Activated T-cell treated with anti-CD3 and anti-CD28 coated beads, Interleukin-2, amount 50 U/mL, for 24 hours (primary cell): ENCODE measurements around the gene OR5I1.
"Not testable (repeated sequence)": the region's sequence is repeated elsewhere in the genome, so short reads cannot be mapped to it uniquely, and the experiment has no call there.

ENCODE experiments used
- DNase-seq: peaks from one replicate; pipeline ENCODE4 v3.0.0-alpha.2; 2020
- H3K27ac Mint-ChIP-seq: 2 replicates; pipeline ENCODE4 v1.8.0; 2020; ENCODE audit warnings: mild to moderate bottlenecking, mixed read lengths
- H3K27me3 Mint-ChIP-seq: 2 replicates; pipeline ENCODE4 v1.8.0; 2020; ENCODE audit warnings: mixed read lengths
- H3K36me3 Mint-ChIP-seq: 2 replicates; pipeline ENCODE4 v1.8.0; 2020; ENCODE audit warnings: low read depth, mixed read lengths
- H3K4me1 Mint-ChIP-seq: 2 replicates; pipeline ENCODE4 v1.8.0; 2020; ENCODE audit warnings: low read depth, mixed read lengths
- H3K4me3 Mint-ChIP-seq: 2 replicates; pipeline ENCODE4 v1.8.0; 2020; ENCODE audit warnings: mild to moderate bottlenecking, moderate library complexity, mixed read lengths
- H3K9me3 Mint-ChIP-seq: 2 replicates; pipeline ENCODE4 v1.8.0; 2020; ENCODE audit warnings: mixed read lengths

OR5I1 gene

DNA sequence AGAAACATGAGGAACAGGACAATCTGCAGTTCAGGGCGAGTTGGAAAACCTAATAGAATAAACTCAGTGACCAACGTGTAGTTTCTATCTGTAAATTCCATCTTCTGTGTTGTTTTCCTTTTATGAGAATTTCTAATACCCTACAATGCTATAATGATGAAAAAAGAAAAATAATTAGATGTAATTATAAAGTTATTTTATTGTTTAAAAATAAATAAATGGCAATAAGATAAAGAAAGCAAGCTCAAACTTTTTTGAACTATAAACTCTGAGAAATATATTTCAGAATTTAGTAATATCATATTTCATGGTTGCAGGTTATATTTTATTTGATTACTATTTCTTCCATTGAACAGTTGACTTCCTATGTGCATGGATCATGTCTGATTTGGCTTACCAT lies at the start of gene OR5I1:
TSS of gene OR5I1 (minus strand) at position 101 of the 400 bp plus-strand sequence. CDS start at position 101, 0 bp downstream.
- Mint-ChIP-seq H3K4me1 (no peaks in the 10 kb centered on the region), H3K36me3 (no peaks in the 10 kb centered on the region), H3K27me3 (no peaks in the 10 kb centered on the region), H3K4me3 (no peak within 1 kb of the TSS), H3K9me3 (peaks cover 12% of the 10 kb centered on the region), H3K27ac (no peak within 1 kb of the TSS)
- no peak for DNase-seq

DNA sequence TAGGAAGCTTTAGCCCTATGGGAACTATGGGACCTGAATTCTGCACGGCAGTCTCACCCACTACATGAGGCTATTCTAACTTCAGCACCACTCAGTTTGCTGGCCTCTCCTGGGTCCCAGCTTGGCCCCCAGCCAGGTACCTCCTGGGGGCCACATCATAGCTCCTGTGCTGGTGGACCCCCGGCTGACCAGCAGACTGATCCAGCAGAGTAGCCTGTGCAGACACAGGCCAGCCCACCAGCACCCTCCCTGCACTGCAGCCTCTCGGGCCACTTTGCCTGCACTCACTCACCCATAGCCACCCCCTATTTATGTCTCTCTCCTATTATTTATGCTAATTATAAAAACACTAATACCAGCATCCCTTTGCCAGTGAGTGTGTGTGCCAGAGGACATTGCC lies 34.7 kb upstream of the OR5I1 start:
- Mint-ChIP-seq H3K4me1 (no peaks in the 10 kb centered on the region), H3K9me3 (peaks cover 25% of the 10 kb centered on the region), H3K4me3 (no peak overlapping the region), H3K36me3 (no peaks in the 10 kb centered on the region), H3K27ac (no peak overlapping the region), H3K27me3 (no peaks in the 10 kb centered on the region)
- DNase-seq = no peak

DNA sequence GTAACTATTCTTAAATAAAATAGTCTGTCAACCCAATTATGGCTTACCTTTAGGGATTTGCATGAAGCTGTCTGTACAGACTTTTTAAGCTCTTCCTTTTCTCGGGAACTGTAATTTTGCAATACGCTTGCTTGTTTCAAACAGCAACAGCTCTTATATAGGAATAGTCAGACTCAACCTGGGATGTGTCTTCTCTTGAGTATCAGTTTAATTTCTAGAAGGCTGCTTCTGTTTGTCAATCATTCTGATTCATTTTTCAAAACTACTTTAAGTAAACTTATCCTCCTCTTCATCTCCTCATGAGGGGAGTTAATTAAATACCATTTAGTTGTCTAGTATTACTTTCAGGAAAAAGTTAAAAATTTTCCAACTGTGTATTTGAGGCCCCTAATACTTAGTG lies 33.6 kb upstream of the OR5I1 start, which contains the start of gene OR10AG1:
TSS of gene OR10AG1 (minus strand) at position 101 of the 400 bp plus-strand sequence. CDS start at position 63, 38 bp downstream.
- no peaks in the 10 kb centered on the region for H3K4me1 Mint-ChIP-seq
- no peaks in the 10 kb centered on the region for H3K36me3 Mint-ChIP-seq
- H3K27ac Mint-ChIP-seq = no peak within 1 kb of the TSS
- peaks cover 27% of the 10 kb centered on the region for H3K9me3 Mint-ChIP-seq
- DNase-seq = no peak
- no peak within 1 kb of the TSS for H3K4me3 Mint-ChIP-seq
- H3K27me3 Mint-ChIP-seq = no peaks in the 10 kb centered on the region

DNA sequence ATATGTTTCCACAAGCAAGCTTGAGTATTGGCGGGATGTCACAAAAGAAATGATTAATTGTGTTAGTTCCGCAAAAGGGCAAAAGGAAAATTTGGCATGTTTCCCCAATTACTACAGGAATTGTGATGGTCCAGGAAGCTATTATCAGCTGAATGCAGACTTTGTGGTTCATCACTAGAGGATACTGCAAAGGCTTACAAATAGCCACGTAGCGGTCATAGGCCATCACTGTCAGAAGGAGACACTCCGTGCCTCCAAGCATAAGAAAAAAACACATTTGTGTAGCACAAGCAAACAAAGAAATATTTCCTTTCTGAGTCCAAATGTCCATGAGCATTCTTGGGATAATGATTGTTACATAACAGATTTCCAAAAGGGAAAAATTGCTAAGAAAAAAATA lies 31.7 kb upstream of the OR5I1 start:
- no peak overlapping the region for H3K27ac Mint-ChIP-seq
- H3K4me1 Mint-ChIP-seq = no peaks in the 10 kb centered on the region
- H3K27me3 Mint-ChIP-seq = no peaks in the 10 kb centered on the region

DNA sequence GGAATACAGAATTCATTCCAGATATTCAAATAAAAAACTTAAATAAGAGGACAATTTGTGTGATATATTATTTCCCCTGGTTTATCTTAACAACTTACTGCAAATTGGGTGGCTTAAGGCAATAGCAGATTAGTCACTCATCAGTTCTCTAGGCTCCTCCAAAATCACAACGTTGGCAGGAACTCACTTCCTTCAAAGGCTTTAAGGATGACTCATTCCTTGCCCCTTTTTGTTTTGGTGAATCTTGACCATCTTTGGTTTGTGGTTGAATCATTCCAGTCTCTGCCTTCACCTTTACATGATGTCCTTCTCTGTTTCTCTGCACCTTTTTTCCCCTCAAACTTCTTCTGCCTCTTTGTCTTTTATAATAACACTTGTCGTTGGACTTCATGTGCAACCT lies 30.2 kb upstream of the OR5I1 start:
- no peak for DNase-seq
- Mint-ChIP-seq H3K36me3 (no peaks in the 10 kb centered on the region), H3K27ac (no peak overlapping the region), H3K4me3 (no peak overlapping the region), H3K27me3 (no peaks in the 10 kb centered on the region), H3K4me1 (no peaks in the 10 kb centered on the region), H3K9me3 (peaks cover 22% of the 10 kb centered on the region)

More for the DNA sequence above, 31.7 kb upstream of the OR5I1 start:
- Mint-ChIP-seq H3K4me3 (no peak overlapping the region), H3K36me3 (no peaks in the 10 kb centered on the region), H3K9me3 (peaks cover 22% of the 10 kb centered on the region)
- no peak for DNase-seq

DNA sequence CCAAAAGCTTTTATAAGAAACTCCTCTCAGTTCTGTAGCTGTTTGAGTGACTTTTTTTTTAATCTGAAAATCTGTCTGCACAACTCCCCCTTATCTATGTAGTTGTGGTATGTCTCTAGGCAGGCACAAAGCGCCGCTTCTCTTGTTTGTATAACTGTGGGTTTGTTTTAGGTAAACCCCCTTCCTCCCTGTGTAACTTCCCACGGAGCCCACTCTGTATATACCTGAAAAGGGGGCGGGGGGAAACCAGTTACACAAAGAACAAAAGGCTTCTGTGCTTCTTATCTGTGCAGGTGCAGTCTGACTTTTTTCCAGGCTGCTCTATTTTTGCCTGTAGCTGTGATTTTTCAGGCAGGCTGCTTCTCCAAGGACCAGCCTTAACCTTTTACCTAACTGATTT lies 20.3 kb upstream of the OR5I1 start:
- Mint-ChIP-seq H3K4me1 (no peaks in the 10 kb centered on the region), H3K36me3 (no peaks in the 10 kb centered on the region), H3K4me3 (no peak overlapping the region), H3K9me3 (peaks cover 18% of the 10 kb centered on the region), H3K27me3 (no peaks in the 10 kb centered on the region), H3K27ac (no peak overlapping the region)
- DNase-seq = no peak

DNA sequence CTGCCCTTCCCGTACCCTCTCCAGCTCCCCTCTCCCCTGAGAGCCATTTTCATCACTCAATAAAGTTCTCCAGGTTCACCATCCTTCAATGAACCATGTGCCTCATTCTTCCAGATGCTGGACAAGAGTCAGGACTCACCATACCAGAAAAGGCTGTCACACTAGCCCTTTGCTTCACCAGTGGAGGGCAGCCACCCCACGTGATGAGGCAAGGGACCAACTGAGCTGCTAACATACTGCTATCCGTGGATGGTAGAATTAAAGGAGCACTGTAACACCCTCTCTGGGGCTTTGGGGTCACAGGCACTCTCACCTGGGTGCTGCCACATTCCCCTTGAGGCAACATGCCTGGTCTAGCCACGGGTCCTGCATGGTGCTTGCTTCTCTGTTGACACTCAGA lies 13.1 kb upstream of the OR5I1 start:
- Mint-ChIP-seq H3K36me3 (no peaks in the 10 kb centered on the region), H3K4me1 (no peaks in the 10 kb centered on the region), H3K9me3 (peaks cover 12% of the 10 kb centered on the region), H3K27me3 (no peaks in the 10 kb centered on the region), H3K4me3 (no peak overlapping the region), H3K27ac (no peak overlapping the region)
- DNase-seq = no peak

DNA sequence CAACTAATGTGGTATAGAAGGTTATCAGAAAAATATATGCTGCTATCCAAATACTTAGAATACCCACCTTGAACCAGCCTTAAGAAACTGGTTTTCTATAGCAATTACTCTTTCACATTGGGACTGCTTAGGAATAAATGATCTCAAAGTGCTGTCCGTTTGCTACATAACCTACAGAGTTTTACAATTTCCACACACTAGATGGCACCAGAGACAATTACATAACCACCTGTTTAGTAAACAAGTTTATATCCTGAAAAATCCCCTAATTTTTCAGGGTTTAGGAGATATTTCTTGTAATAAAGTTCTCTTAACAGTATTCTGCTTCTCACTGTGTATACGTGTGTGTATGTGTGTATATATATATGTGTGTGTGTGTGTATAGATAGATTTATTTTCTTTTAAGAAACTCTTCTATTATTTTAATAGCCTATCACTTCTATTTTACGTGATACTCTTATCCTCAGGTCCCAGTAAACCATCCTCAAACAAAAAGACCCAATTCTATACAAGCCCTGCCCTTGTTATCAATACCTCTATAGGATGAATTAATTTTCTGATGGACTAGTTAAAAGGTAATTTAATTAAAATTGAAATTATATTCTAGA lies 6.7 kb upstream of the OR5I1 start:
- no peaks in the 10 kb centered on the region for H3K27me3 Mint-ChIP-seq
- H3K4me1 Mint-ChIP-seq = no peaks in the 10 kb centered on the region
- no peaks in the 10 kb centered on the region for H3K36me3 Mint-ChIP-seq
- no peak for DNase-seq
- peaks cover 1% of the 10 kb centered on the region for H3K9me3 Mint-ChIP-seq
- H3K27ac Mint-ChIP-seq = no peak overlapping the region
- no peak overlapping the region for H3K4me3 Mint-ChIP-seq

DNA sequence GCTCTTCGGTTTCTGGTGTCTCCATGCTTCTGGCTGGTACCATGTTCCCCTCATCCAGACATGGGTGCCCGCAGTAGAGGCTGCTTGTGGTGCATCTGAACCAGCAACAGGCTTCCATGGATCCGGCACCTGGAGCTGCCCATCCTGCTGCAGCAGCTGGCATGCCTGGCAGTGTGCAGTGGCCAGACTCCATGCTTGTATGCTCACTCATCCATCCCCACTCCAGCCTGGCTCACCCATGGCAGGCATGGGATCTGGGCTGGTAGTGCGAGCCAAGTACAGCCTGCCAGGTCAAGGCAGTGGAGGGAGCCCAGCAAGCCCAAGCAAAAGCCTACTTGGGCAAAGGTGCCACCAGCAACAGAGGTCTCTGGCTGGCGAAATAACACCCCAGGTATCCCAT lies 15.7 kb downstream of the OR5I1 start:
- Mint-ChIP-seq H3K27ac (no peak overlapping the region), H3K36me3 (no peaks in the 10 kb centered on the region), H3K4me3 (no peak overlapping the region), H3K9me3 (peaks cover 12% of the 10 kb centered on the region), H3K4me1 (no peaks in the 10 kb centered on the region), H3K27me3 (no peaks in the 10 kb centered on the region)
- no peak for DNase-seq

DNA sequence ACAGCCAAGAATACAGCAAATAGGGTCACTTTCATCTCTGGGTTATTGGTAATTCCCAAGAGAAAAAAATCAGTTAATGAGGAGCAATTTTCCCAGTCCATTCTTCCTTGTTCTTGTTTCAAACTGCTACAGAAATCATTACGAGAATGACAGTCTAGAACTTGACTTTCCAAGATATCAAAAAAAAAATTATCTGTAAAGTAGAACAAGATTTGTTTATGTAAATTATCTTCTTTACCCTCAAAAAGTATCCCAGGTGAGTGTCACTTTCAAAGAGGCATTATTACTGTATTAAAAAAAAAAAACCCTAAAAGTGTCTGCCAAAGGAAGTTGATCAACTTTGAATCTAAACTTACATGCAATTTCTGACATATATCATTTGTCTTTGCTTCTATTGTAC lies 21.7 kb downstream of the OR5I1 start, which contains the start of gene OR5W2:
TSS of gene OR5W2 (minus strand) at position 101 of the 400 bp plus-strand sequence. CDS start at position 101, 0 bp downstream.
- peaks cover 11% of the 10 kb centered on the region for H3K9me3 Mint-ChIP-seq
- H3K36me3 Mint-ChIP-seq = no peaks in the 10 kb centered on the region
- H3K4me3 Mint-ChIP-seq = no peak within 1 kb of the TSS
- no peak within 1 kb of the TSS for H3K27ac Mint-ChIP-seq
- DNase-seq = no peak
- no peaks in the 10 kb centered on the region for H3K4me1 Mint-ChIP-seq
- H3K27me3 Mint-ChIP-seq = no peaks in the 10 kb centered on the region

DNA sequence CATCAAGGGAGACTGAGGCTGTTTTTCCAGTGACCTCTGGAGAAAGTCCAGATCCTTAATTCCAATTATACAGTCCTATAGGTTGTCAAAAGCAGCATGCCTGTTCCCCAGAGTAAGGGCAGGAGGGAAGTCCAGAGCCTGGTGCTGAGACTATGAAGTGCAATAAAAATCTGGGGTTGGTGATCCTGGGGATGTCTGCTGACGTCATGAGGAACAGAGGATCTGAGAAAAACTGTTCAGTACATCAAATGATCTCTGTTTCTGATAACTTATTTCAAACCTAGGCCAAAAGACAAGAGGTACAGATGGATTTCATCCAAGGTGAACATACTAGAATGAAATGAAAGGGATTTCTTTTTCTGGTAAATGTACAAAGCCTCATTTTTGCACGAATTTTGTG lies 33.9 kb downstream of the OR5I1 start:
- Mint-ChIP-seq H3K27me3 (no peaks in the 10 kb centered on the region), H3K4me3 (no peak overlapping the region), H3K36me3 (no peaks in the 10 kb centered on the region), H3K4me1 (no peaks in the 10 kb centered on the region), H3K9me3 (peaks cover 19% of the 10 kb centered on the region), H3K27ac (no peak overlapping the region)
- no peak for DNase-seq

DNA sequence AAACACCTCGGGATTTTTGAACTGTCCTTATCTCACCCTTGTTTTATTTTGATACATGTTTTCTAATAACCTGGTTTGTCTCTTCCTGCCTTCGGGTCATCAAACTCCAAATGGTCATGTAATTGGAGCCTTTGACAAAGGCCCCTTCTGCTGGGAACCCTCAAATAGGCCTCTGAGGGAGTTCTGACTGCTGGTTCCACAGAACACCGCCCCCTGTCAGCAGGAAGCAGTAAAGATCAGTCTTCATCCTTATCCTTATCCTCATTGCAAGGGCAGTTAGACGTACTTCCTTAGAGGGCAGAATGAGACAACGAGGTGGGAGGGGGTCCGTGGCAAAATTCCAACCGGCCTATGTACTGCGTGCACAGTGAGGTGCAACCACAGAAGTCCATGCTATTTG lies 41.0 kb downstream of the OR5I1 start:
- no peaks in the 10 kb centered on the region for H3K27me3 Mint-ChIP-seq
- peaks cover 14% of the 10 kb centered on the region for H3K9me3 Mint-ChIP-seq
- no peak for DNase-seq
- no peak overlapping the region for H3K27ac Mint-ChIP-seq
- no peaks in the 10 kb centered on the region for H3K36me3 Mint-ChIP-seq
- no peak overlapping the region for H3K4me3 Mint-ChIP-seq
- H3K4me1 Mint-ChIP-seq = no peaks in the 10 kb centered on the region

DNA sequence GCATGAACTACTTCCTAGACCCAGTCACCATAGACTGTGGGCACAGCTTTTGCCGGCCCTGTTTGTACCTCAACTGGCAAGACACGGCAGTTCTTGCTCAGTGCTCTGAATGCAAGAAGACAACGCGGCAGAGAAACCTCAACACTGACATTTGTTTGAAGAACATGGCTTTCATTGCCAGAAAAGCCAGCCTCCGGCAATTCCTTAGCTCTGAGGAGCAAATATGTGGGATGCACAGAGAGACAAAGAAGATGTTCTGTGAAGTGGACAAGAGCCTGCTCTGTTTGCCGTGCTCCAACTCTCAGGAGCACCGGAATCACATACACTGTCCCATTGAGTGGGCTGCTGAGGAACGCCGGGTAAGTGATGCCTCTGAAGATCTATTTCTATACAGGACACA lies 50.7 kb downstream of the OR5I1 start:
- not testable (repeated sequence) for H3K4me3 Mint-ChIP-seq, H3K36me3 Mint-ChIP-seq, H3K4me1 Mint-ChIP-seq, H3K27me3 Mint-ChIP-seq, H3K27ac Mint-ChIP-seq, H3K9me3 Mint-ChIP-seq, DNase-seq
